WTC11 (cell line): ENCODE measurements around the gene C17orf50.

Experiments
- ATF2 ChIP-seq: sonication (generic); formaldehyde crosslinking; IDR thresholded peaks from 2 replicates; pipeline ENCODE4 v1.8.1; 2022; ENCODE audit warnings: low read depth, missing genetic modification reagents, borderline replicate concordance
- CREB1 ChIP-seq: sonication (generic); formaldehyde crosslinking; IDR thresholded peaks from 2 replicates; pipeline ENCODE4 v1.8.0; 2023; ENCODE audit warnings: mild to moderate bottlenecking, missing genetic modification reagents
- CTCF ChIP-seq: fragments of 200-600 bp; IDR thresholded peaks from 2 replicates; pipeline ENCODE4 v1.8.0; 2022; ENCODE audit warnings: antibody characterized with exemption
- ELF4 ChIP-seq: sonication (generic); formaldehyde crosslinking; IDR thresholded peaks from 2 replicates; pipeline ENCODE4 v1.8.1; 2022; ENCODE audit warnings: low read depth, mild to moderate bottlenecking, moderate library complexity, missing genetic modification reagents
- HMGXB4 ChIP-seq: sonication (generic); formaldehyde crosslinking; IDR thresholded peaks from 2 replicates; pipeline ENCODE4 v1.8.1; 2023; ENCODE audit warnings: mild to moderate bottlenecking, moderate library complexity, missing genetic modification reagents
- KAT7 ChIP-seq: sonication (generic); formaldehyde crosslinking; IDR thresholded peaks from 2 replicates; pipeline ENCODE4 v1.8.1; 2023; ENCODE audit warnings: missing genetic modification reagents, mild to moderate bottlenecking, borderline replicate concordance
- NR3C1 ChIP-seq: sonication (generic); formaldehyde crosslinking; conservative IDR thresholded peaks from 2 replicates; pipeline ENCODE4 v1.8.1; 2023; ENCODE audit warnings: low read depth, mild to moderate bottlenecking, missing genetic modification reagents
- PRRX2 ChIP-seq: fragments of 250-450 bp; sonication (Bioruptor Pico); IDR thresholded peaks from 2 replicates; pipeline ENCODE4 v1.8.0; 2021; ENCODE audit warnings: mild to moderate bottlenecking
- ZNF121 ChIP-seq: sonication (generic); formaldehyde crosslinking; IDR thresholded peaks from 2 replicates; pipeline ENCODE4 v1.8.0; 2023; ENCODE audit warnings: missing genetic modification reagents
- ZNF317 ChIP-seq: sonication (generic); formaldehyde crosslinking; IDR thresholded peaks from 2 replicates; pipeline ENCODE4 v1.8.1; 2023; ENCODE audit warnings: low read depth, mild to moderate bottlenecking, moderate library complexity, missing genetic modification reagents, borderline replicate concordance

- TF ChIP-seq ZNF121 (CRISPR knock-in tag) (no peak), HMGXB4 (no peak), PRRX2 (CRISPR knock-in tag) (no peak), CTCF (no peak), CREB1 (CRISPR knock-in tag) (no peak), ZNF317 (CRISPR knock-in tag) (no peak), ATF2 (no peak), NR3C1 (no peak), KAT7 (CRISPR knock-in tag) (no peak), ELF4 (CRISPR knock-in tag) (no peak)
Observed at GRCh38 chr17:35725058-35725457, 35.6 kb upstream of the C17orf50 start.
